Right lobe of liver (tissue), 6 donors: ENCODE measurements around the gene PLEKHM2. TPM values are rescaled to one million over a fixed set of nuclear protein-coding genes. Genes with fewer than 3 reads are reported as not detected.

ENCODE experiments used
- ATAC-seq, 4 donors: fragments of 200-7000 bp; cut with Tn5 transposase; one replicate each; pipeline ENCODE4 v1.9.1; 2020; ENCODE audit warnings: mild to moderate bottlenecking in 4 of 4, moderate library complexity in 4 of 4
- DNase-seq, 3 donors: peaks; one replicate each; pipeline ENCODE4 v3.0.0-alpha.2; 2020
- H3K27ac ChIP-seq, 3 donors: fragments of 200-600 bp; one replicate each; pipeline ENCODE4 v1.8.0; 2022
- H3K27me3 ChIP-seq, 2 donors: fragments of 200-600 bp; one replicate each; pipeline ENCODE4 v1.8.0; 2022
- H3K36me3 ChIP-seq, 4 donors: fragments of 200-600 bp; sonication (generic) in 1 of 4; one replicate each; pipeline versions ENCODE4 v1.5.1 to v1.8.0; 2017 to 2022; ENCODE audit warnings: control low read depth in 1 of 4
- H3K4me1 ChIP-seq, 4 donors: fragments of 200-600 bp; sonication (generic) in 1 of 4; one replicate each; pipeline versions ENCODE4 v1.5.1 to v1.8.0; 2017 to 2022; ENCODE audit warnings: control low read depth in 1 of 4
- H3K4me3 ChIP-seq, 3 donors: fragments of 200-600 bp; one replicate each; pipeline ENCODE4 v1.8.0; 2022
- H3K9me3 ChIP-seq, 4 donors: fragments of 200-600 bp; sonication (generic) in 1 of 4; one replicate each; pipeline versions ENCODE4 v1.5.1 to v1.8.0; 2017 to 2022; ENCODE audit warnings: control low read depth in 1 of 4
- CTCF ChIP-seq, 4 donors: fragments of 200-600 bp in 3 of 4; fragments of 450-650 bp in 1 of 4; IDR thresholded peaks; one replicate each; pipeline versions ENCODE4 v1.5.1 to v1.8.0; 2016 to 2022; ENCODE audit warnings: antibody characterized with exemption in 4 of 4, mild to moderate bottlenecking in 2 of 4
- POLR2A ChIP-seq: fragments of 450-650 bp; IDR thresholded peaks from one replicate; pipeline ENCODE4 v1.6.1; 2017; ENCODE audit warnings: antibody characterized with exemption, mild to moderate bottlenecking
- WGBS: methylation state at CpG from one replicate; pipeline ENCODE4 v1.1.6; 2018; ENCODE audit warnings: low coverage, low lambda C conversion rate; ENCODE audit not compliant: insufficient coverage; ENCODE audit errors: missing lambda C conversion rate; 5-methylcytosine and 5-hydroxymethylcytosine counted together
- intact Hi-C, 2 donors: fragments of 100-400 bp; cut with DNase I; formaldehyde crosslinking; loops; one replicate each; pipeline versions ENCODE4 v1.11.2 to v1.14.1; 2022
- total RNA-seq, 6 experiments: library from RNA; depleted of rRNA in 2 of 6; stranded (reverse); fragments of >200 nt in 2 of 6; fragmentation: NEBNext Ultra II Directional in 3 of 6; extraction: Animal tissue kit (Norgen Biotek cat#: 25700) in 3 of 6; gene quantifications; one replicate each; pipeline versions ENCODE4 v1.1.0 to v1.2.4, GENCODE V29; 2016 to 2023
- donor health status: DM: no; HTN: yes; CAD: no.
- donor health status: DM: no; HTN: no; CAD: no.
- donor health status: DM: no; HTN: no; CAD: no.
- donor health status: DM: no; HTN: yes; CAD: no.
- donor health status: DM: no; HTN: yes; CAD: no.

The PLEKHM2 gene
- total RNA-seq, 6 experiments from 2014 or later, result 15.6 to 27.9 (median 20.2) TPM

- Histone ChIP-seq H3K27ac (no peak overlapping the region), H3K4me1 (peaks cover 0 to 21% (median 11%) of the 10 kb centered on the region in 4 donors), H3K27me3 (no peaks in the 10 kb centered on the region), H3K36me3 (peaks cover 0 to 11% (median under 1%) of the 10 kb centered on the region in 4 donors), H3K9me3 (no peaks in the 10 kb centered on the region), H3K4me3 (no peak overlapping the region)
- intact Hi-C loops, result no loop called here
- DNase-seq (no peak), ATAC-seq (no peak)
- 73% methylated on average over 3 of the region's 4 CpGs for WGBS
- no peak for TF ChIP-seq POLR2A
- no peak for TF ChIP-seq CTCF (IDR thresholded peaks at IDR 0.05)
Observed at GRCh38 chr1:15714406-15715136, 30.5 kb downstream of the PLEKHM2 start.

DNA sequence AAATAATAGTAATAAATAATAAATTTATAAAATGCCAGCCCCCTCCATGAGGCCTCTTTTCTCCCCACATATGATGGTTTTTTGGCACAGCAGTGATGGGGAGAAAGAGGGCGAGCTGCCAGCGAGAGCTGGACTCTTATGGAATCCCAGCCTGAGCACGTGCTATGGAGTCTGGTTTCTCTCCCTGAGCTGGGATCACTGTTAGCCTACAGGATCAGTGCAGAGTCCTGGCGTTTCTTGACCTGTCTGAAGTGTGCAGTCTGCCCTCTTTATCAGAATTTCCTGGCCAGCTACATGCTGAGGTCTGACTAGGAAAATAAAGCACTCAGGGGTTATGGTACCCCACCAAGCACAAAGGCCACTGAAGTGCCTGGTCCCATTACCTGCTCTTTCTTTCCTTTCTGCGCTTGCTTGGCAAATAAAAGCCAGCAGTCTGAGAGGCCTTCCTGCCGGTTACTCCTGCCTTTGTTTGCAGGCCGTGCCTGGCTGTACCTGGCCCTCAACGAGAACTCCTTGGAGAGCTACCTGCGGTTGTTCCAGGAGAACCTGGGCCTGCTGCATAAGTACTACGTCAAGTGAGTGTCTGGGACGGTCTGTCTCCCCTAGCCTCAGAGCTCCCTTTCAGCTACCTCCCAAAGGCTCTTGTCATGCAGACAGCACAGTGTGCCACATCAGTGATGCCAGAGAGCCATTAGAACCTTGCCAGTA lies 33.5 kb downstream of the PLEKHM2 start:
- whole genome bisulfite sequencing, result 87% methylated on average over 7 of the region's 11 CpGs
- ATAC-seq, result peak; percentile 4 to 13 (median 8)
- TF ChIP-seq POLR2A (no peak), CTCF (IDR thresholded peaks at IDR 0.05) (no peak)
- peak overlapping the region in 2 of 3 donors; percentile 44 to 54 for H3K27ac ChIP-seq
- no peaks in the 10 kb centered on the region for H3K27me3 ChIP-seq
- intact Hi-C loops, result no loop called here
- peaks cover 0 to 21% (median 11%) of the 10 kb centered on the region in 4 donors for H3K4me1 ChIP-seq
- no peak for DNase-seq
- no peaks in the 10 kb centered on the region for H3K9me3 ChIP-seq
- peaks cover 0 to 31% (median under 1%) of the 10 kb centered on the region in 4 donors for H3K36me3 ChIP-seq
- no peak overlapping the region for H3K4me3 ChIP-seq

DNA sequence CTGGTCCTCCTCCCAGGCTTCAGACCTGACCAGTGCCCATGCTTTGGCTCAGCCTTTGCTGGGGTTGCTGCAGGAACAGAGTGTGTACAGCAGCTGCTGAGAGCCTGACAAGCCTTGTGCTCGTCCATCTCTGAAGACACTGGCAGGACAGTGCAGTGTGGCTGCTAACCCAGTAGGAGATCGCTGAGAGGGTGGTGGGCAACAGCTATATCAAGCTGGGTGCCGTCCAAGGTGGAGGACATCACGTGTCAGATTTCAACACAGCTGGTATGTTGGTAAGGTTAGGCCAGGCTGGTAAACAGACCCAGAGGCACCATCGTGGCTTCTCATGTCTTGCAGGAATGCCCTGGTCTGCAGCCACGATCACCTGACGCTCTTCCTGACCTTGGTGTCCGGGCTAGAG lies 34.1 kb downstream of the PLEKHM2 start:
- peak in 2 of 3 donors; percentile 74 to 78 for DNase-seq
- no CpG with 5 or more reads among the region's 8 CpGs for WGBS
- H3K36me3 ChIP-seq, result peaks cover 0 to 31% (median under 1%) of the 10 kb centered on the region in 4 donors

More for the DNA sequence above, 34.1 kb downstream of the PLEKHM2 start:
- intact Hi-C loops, result no loop called here
- H3K27ac ChIP-seq, result peak overlapping the region in 2 of 3 donors; percentile 44 to 54
- peak; percentile 82 to 87 (median 84) for ATAC-seq
- no peak overlapping the region for H3K4me3 ChIP-seq
- H3K9me3 ChIP-seq, result no peaks in the 10 kb centered on the region
- no peaks in the 10 kb centered on the region for H3K27me3 ChIP-seq
- peaks cover 0 to 21% (median 11%) of the 10 kb centered on the region in 4 donors for H3K4me1 ChIP-seq
- TF ChIP-seq POLR2A (no peak), CTCF (IDR thresholded peaks at IDR 0.05) (no peak)
